HG03175 (cell line): ENCODE measurements around the gene PACS2.
A peak's percentile ranks its signal among the peaks of the same experiment; 100 is the strongest.
"Not testable (repeated sequence)": the region's sequence is repeated elsewhere in the genome, so short reads cannot be mapped to it uniquely, and the experiment has no call there.

ENCODE experiments used
- ATAC-seq: cut with Tn5 transposase; IDR thresholded peaks from one replicate; pipeline ENCODE4 v1.9.1; 2021; ENCODE audit warnings: mild to moderate bottlenecking, moderate library complexity; ENCODE audit not compliant: unreplicated experiment

Gene PACS2

DNA sequence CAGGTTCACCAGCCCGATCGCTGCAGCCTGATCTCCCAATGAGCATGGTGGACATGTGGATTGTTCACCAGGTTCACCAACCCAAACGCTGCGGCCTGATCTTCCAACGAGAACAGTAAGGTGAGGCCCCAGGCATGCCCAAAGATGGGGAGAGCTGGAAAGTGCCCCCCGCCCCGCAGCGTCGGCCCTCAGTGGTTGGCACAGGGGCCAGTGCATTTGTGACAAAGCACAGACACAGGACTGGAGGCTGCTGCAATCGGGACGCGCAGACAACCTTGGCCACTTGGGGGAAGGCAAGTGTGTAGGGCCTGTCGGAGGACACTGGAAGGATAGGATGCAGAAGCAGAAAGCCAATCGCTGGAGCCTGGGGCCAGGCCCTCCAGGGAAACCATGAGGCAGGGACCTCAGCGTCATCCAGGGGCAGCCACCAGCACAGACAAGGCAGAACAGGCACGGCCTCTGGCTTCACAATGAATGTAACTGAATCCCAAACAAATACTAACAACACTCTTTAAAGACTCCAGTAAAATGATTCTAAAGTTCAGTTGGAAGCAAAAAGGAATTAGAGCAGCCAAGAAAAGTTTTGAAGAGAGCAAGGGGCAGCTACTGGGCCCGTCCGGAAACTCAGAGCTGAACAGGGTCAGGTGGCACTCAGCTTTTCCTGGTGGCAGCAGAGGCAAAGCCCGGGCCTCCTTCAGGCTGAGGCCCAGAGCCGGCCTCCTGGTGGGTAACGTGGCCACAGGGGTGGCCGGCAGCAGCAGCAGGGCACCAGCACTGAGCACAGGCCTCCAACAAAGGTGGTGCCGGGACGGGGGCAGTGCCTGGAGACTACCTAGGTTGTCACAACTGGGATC is 27.1 kb upstream of the PACS2 start:
- no peak for ATAC-seq

DNA sequence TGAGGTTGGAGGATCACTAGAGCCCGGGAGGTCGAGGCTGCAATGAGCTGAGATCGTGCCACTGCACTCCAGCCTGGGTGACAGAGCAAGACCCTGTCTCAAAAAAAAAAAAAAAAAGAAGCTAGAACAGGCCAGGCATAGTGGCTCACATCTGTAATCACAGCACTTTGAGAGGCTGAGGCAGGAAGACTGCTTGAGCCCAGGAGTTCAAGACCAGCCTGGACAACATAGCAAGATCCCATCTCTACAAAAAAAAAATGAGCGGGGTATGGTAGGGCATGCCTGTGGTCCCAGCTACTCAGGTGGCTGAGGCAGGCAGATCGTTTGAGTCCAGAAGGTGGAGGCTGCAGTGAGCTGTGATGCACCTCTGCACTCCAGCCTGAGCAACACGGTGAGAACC is 25.6 kb upstream of the PACS2 start:
- ATAC-seq, result not testable (repeated sequence)

GRCh38 chr14:105290621-105291346 is 23.8 kb upstream of the PACS2 start:
- peak; percentile 43 for ATAC-seq

GRCh38 chr14:105292826-105293711 is 21.5 kb upstream of the PACS2 start:
- no peak for ATAC-seq

DNA sequence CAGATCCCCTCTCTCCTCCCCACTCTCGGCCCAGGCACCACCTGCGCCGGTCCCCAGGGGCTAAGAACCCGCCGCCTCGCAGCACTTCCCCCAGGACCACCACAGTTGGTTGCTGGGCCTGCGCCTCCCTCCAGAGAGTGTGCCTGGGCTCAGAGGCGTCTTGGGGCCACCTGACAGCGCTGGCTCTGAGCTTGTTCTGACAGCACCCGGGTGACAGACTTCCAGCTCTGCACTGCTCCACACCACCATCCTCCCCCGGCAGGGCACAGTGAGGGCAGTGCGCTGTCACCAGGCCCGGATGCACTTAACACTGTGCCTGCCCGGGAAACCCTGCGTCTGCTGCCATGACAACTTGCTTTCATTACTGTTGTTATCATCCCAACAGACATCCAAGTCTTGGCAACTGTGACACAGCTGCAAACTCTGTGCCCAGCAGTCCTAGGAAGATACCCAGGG is 20.4 kb upstream of the PACS2 start:
- peak; percentile 54 for ATAC-seq

- ATAC-seq, result not testable (repeated sequence)
These were observed 17.2 kb upstream of the PACS2 start for GRCh38 chr14:105297311-105297710.

DNA sequence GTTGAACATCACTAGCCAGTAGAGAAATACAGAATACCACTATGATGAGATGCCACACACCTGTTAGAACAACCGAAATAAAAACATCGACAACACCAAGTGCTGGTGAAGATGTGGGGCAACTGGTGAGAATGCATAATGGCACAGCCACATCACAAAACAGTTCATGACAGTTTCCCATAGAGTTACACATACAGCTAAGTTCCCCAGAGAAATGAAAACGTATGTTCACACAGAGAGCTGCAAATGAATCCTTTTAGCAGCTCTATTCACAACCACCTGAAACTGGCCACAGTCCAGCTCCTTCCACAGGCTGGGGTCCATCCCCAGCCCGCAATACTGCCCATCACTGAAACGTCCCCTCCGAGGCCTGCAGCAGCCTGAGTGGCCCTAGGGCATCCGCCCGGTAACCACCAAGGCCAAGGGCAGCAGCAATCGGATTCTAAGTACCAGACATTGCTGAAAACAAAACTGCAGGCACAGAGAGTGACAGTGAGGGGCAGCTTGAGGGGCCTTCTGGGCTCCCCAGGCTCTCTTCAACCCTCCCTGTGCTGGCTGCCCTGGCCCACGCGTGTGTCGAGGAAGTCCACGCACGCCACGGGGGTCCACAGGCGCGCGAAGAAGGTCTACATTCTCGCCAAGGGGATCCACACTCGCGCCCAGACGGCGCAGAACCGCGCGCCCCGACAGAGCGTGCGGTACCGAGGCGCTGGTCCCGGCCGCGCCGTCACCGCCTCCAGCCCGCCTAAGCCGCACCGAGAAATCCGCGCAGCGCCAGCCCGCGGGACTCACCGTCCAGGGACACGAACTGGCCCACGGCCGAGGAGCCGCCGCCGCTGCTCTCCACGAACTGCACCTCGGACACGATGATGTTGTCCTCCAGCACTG is 14.7 kb upstream of the PACS2 start:
- ATAC-seq, result peak; percentile 18

DNA sequence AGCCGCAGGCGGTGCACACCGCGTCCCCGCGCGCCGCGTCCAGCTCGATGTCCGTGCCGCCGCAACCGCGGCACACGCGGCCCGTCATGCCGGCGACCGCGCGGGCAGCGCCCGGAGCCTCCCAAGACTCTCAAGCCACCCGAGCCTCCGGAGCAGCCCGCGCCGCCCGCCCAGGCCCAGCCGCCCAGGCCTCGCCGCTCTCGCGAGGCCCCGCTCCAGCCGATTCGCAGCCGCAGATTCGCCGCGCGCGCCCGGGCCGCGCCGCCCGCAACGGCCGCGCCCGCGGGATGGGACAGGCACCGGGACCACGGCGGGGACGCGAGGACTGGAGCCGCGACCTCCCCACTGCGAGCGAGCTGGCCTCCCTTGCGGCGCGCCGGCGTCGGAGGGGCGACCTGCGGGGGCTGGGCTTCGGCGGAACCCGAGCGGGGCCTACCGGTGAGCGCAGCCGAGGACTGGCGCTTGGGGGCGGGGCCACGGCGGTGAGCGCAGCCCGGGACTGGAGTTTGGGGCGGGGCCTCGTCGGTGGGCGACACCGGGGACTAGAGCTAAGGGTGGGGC is 13.9 kb upstream of the PACS2 start, which contains the start of gene BRF1:
Gene BRF1, minus strand, starts transcription at position 460 of the 561 bp plus-strand sequence. Its CDS starts 372 bp downstream, at position 88.
- peak; percentile 86 for ATAC-seq

- ATAC-seq, result peak; percentile 58
These were observed 13.2 kb upstream of the PACS2 start for GRCh38 chr14:105301103-105301914.

DNA sequence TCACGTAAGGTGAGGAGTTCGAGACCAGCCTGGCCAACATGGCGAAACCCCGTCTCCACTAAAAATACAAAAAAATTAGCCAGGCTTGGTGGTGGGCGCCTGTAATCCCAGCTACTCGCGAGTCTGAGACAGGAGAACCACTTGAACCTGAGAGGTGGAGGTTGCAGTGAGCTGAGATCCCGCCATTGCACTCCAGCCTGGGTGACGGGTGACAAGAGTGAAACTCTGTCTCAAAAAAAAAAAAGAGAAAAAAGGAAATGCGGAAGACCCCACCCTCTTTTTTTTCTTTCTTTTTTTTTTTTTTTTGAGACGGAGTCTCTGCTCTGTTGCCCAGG is 12.7 kb upstream of the PACS2 start:
- ATAC-seq, result not testable (repeated sequence)

DNA sequence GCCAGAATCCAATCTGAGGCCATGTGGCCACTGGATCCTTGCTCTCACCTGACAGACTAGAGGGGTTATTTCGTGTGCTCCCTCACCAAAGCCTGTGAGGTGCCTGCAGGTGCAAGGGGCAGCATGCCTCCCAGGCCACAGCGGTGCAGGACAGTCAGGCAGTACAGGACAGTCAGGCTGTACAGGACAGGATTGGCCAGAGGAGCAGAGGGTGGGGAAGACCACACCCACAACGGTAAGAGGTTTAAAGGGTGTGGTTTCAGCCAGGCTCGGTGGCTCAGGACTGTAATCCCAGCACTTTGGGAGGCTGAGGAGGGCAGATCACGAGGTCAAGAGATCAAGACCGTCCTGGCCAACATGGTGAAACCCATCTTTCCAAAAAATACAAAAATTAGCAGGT is 10.6 kb upstream of the PACS2 start:
- ATAC-seq, result no peak

DNA sequence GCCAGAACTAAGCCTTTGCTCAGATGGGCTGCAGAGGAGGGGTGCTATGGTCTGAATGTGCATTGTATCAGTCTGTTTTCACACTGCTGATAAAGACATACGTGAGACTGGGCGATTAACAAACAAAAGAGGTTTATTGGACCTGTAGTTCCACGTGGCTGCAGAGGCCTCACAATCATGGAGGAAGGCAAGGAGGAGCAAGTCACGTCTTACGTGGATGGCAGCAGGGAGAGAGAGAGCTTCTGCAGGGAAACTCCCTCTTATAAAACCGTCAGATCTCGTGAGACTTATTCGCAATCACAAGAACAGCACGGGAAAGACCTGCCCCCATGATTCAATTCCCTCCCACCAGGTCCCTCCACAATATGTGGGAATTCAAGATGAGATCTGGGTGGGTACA is 10.0 kb upstream of the PACS2 start:
- ATAC-seq, result no peak

- ATAC-seq, result no peak
These were observed 9.2 kb upstream of the PACS2 start for GRCh38 chr14:105305345-105305744.

GRCh38 chr14:105305791-105306190 is 8.8 kb upstream of the PACS2 start:
- ATAC-seq, result no peak

DNA sequence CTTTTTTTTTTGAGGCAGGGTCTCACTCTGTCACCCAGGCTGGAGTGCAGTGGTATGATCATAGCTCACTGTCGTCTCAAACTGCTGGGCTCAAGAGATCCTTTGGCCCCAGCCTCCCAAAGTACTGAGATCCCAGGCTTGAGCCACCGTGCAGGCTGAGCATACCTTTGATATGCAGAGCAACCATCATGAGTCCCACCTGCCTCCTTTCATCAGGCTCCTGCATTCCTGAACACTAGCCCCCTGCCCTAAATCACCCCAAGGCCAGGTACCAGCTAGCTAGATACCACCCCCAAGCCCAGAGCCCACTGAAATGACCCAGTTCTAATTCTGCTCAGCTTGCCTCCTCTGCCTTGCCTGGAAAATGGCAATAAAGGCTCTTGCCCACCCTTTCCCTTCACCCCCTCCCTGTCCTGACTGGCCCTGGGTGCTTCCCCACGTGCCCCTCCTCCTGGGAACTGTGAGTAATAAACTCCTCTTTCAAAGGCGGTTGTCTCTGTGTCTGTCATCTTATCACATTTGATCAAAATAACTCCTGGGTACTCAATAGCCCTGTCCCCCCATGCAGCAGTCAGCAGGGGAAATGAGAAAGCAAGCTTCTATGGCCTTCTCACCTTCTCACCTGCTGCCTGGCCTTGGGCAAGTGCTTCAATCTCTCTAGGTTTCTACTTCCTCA is 7.4 kb upstream of the PACS2 start:
- no peak for ATAC-seq

DNA sequence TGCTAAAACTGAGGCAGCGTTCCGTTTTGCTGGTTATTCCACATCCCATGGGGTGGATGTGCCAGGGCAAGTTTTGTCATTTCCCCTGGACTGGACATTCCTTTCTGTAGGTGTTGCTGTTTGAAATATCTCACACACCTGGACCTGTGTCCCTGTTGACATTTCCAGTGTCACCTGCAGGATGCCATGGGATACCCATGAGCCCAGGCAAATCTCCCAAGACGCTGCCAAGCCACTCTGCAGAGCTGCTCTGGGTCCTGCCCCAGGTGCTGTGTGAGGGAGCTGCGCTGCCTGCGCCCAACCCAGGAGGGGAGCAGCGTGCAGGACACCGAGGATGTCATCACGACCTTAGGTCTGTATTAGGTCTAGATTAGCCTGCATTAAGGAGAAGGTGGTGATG is 5.2 kb upstream of the PACS2 start:
- no peak for ATAC-seq

GRCh38 chr14:105311838-105312237 is 2.7 kb upstream of the PACS2 start:
- no peak for ATAC-seq

DNA sequence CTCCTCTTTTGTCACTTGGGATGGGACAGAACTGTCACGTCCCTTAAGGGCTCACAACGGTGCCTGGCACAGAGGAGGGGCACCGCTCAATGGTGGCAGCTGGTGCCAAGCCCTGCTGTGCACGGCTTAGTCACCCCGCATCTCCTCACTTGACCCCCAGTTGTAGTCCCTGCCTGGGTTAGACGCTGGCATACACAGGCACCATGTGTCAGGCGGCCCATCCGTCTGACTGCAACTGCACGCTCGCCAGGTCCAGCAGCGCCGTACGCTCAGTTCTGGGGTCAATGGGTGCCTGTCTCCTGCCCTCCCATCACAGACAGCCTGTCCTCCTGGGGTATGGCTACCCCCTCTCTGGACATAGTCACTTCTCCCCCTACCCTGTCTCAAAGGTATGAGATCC is 1.6 kb upstream of the PACS2 start:
- ATAC-seq, result no peak
